ENCODE measurements around the gene FHL2.

Gene FHL2

GRCh38 chr2:105336786-105337121 lies 62.1 kb downstream of the FHL2 start:
- DNase-seq: no peak

- DNase-seq: no peak
Observed at GRCh38 chr2:105335469-105335868, 63.4 kb downstream of the FHL2 start.

GRCh38 chr2:105334211-105334610 lies 64.6 kb downstream of the FHL2 start:
- DNase-seq: peak; percentile 60

- DNase-seq: peak; percentile 40
Observed at GRCh38 chr2:105330681-105331375, 68.0 kb downstream of the FHL2 start.

- DNase-seq: peak; percentile 56
Observed at GRCh38 chr2:105329561-105330495, 69.0 kb downstream of the FHL2 start, which contains the start of gene TGFBRAP1. TSS of gene TGFBRAP1 (minus strand) at chr2:105329735. CDS start at chr2:105308301, 21,434 bp downstream.

GRCh38 chr2:105329197-105329554 lies 69.7 kb downstream of the FHL2 start:
- DNase-seq: peak; percentile 38

GRCh38 chr2:105328281-105329196 lies 70.3 kb downstream of the FHL2 start:
- DNase-seq: peak; percentile 69

GRCh38 chr2:105327690-105328089 lies 71.2 kb downstream of the FHL2 start:
- no peak for DNase-seq

- peak; percentile 52 for DNase-seq
Observed at GRCh38 chr2:105327271-105327670, 71.6 kb downstream of the FHL2 start.

GRCh38 chr2:105325389-105325963 lies 73.4 kb downstream of the FHL2 start:
- DNase-seq: peak; percentile 39

- DNase-seq: no peak
Observed at GRCh38 chr2:105324732-105325131, 74.1 kb downstream of the FHL2 start.

- no peak for DNase-seq
Observed at GRCh38 chr2:105324101-105324500, 74.8 kb downstream of the FHL2 start.

- DNase-seq: peak; percentile 29
Observed at GRCh38 chr2:105323111-105323510, 75.7 kb downstream of the FHL2 start.

GRCh38 chr2:105321875-105322646 lies 76.8 kb downstream of the FHL2 start:
- DNase-seq: peak; percentile 31

- DNase-seq: no peak
Observed at GRCh38 chr2:105320651-105321215, 78.1 kb downstream of the FHL2 start.

- DNase-seq: no peak
Observed at GRCh38 chr2:105317937-105318336, 80.9 kb downstream of the FHL2 start.

GRCh38 chr2:105315314-105315713 lies 83.5 kb downstream of the FHL2 start:
- DNase-seq: no peak

- DNase-seq: no peak
Observed at GRCh38 chr2:105313877-105314276, 85.0 kb downstream of the FHL2 start.
